Transverse colon (tissue), 4 donors: Measurements from ENCODE around the gene PATE4.

Experiments used
- CTCF ChIP-seq, 5 experiments: fragments of 200-600 bp in 3 of 5; fragments of 450-650 bp in 2 of 5; sonication (generic) in 3 of 5; IDR thresholded peaks; 1 replicate in 2 of 5; 2 replicates in 3 of 5; pipeline ENCODE4 v1.5.1; 2016 to 2017; ENCODE audit warnings: antibody characterized with exemption in 5 of 5, inconsistent platforms in 3 of 5, mild to moderate bottlenecking in 2 of 5, moderate library complexity in 1 of 5
- EP300 ChIP-seq: sonication (generic); formaldehyde crosslinking; IDR thresholded peaks from one replicate; pipeline ENCODE4 v1.6.1; 2017; ENCODE audit warnings: antibody characterized with exemption, low read depth
- POLR2A ChIP-seq: fragments of 450-650 bp; IDR thresholded peaks from one replicate; pipeline ENCODE4 v1.6.1; 2016; ENCODE audit warnings: antibody characterized with exemption, mild to moderate bottlenecking, moderate library complexity
- POLR2AphosphoS5 ChIP-seq, 3 donors: sonication (generic); formaldehyde crosslinking; IDR thresholded peaks; one replicate each; pipeline ENCODE4 v1.6.1; 2016; ENCODE audit warnings: antibody characterized with exemption in 3 of 3

DNA sequence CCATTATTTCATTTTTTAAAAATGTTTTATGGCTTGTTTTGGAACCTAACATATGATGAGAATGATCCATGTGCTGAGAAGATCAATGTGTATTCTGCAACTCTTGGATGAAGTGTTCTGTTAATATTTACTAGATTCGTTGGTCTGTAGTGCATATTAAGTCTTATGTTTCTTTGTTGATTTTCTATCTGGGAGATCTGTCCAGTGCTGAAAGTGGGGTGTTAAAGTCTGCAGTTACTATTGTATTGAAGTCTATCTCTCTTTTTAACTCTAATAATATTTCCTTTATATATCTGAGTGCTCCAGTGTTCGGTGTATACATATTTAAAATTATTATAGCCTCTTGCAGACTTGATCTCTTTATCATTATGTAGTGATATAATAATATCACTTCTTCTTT, 33.3 kb upstream of the PATE4 start:
- no peak for TF ChIP-seq CTCF (IDR thresholded peaks at IDR 0.05)
- no peak for TF ChIP-seq POLR2A
- no peak for TF ChIP-seq POLR2AphosphoS5 (IDR thresholded peaks at IDR 0.05)
- no peak for TF ChIP-seq EP300
